ENCODE results near the gene STARD5.

Gene STARD5

GRCh38 chr15:81310480-81310879 is 13.5 kb downstream of the STARD5 start:
- DNase-seq: no peak

GRCh38 chr15:81309647-81310450 is 14.1 kb downstream of the STARD5 start:
- no peak for DNase-seq

- DNase-seq: no peak
These were observed 15.7 kb downstream of the STARD5 start for GRCh38 chr15:81308260-81308659.

- no peak for DNase-seq
These were observed 19.7 kb downstream of the STARD5 start for GRCh38 chr15:81304226-81304625.

- DNase-seq: peak in 1 of 2 experiments; percentile 37
These were observed 20.4 kb downstream of the STARD5 start for GRCh38 chr15:81303244-81304225.

GRCh38 chr15:81302701-81303109 is 21.2 kb downstream of the STARD5 start:
- DNase-seq: peak in 1 of 2 experiments; percentile 28

GRCh38 chr15:81301815-81302399 is 22.0 kb downstream of the STARD5 start:
- peak; percentile 60 to 66 for DNase-seq

- no peak for DNase-seq
These were observed 22.6 kb downstream of the STARD5 start for GRCh38 chr15:81301385-81301784.

GRCh38 chr15:81299630-81300273 is 24.2 kb downstream of the STARD5 start:
- DNase-seq: peak; percentile 31 to 35

- DNase-seq: no peak
These were observed 24.8 kb downstream of the STARD5 start for GRCh38 chr15:81299156-81299555.

- no peak for DNase-seq
These were observed 25.3 kb downstream of the STARD5 start for GRCh38 chr15:81298611-81299010.

- DNase-seq: peak; percentile 34 to 41
These were observed 26.1 kb downstream of the STARD5 start for GRCh38 chr15:81297603-81298575.

- DNase-seq: no peak
These were observed 26.8 kb downstream of the STARD5 start for GRCh38 chr15:81297147-81297572.

GRCh38 chr15:81296673-81297072 is 27.3 kb downstream of the STARD5 start:
- DNase-seq: peak; percentile 77 to 79

- DNase-seq: peak in 1 of 2 experiments; percentile 33
These were observed 27.8 kb downstream of the STARD5 start for GRCh38 chr15:81296186-81296585.

- no peak for DNase-seq
These were observed 28.3 kb downstream of the STARD5 start for GRCh38 chr15:81295486-81296121.

- no peak for DNase-seq
These were observed 29.4 kb downstream of the STARD5 start for GRCh38 chr15:81294516-81294880.

GRCh38 chr15:81293728-81294515 is 30.0 kb downstream of the STARD5 start:
- DNase-seq: peak; percentile 81 to 83

GRCh38 chr15:81292523-81293001 is 31.4 kb downstream of the STARD5 start:
- peak; percentile 51 to 63 for DNase-seq

Measured in activated T-cell treated with anti-CD3 and anti-CD28 coated beads, Interleukin-2, amount 50 U/mL, for 48 hours (primary cell).